Motor neuron (in vitro differentiated cells): Measurements from ENCODE around the gene ZC3HAV1. TPM values are rescaled to one million over a fixed set of nuclear protein-coding genes. Genes with fewer than 3 reads are reported as not detected.
"Not testable (repeated sequence)": the region's sequence is repeated elsewhere in the genome, so short reads cannot be mapped to it uniquely, and the experiment has no call there.

Source experiments
- ATAC-seq, 8 experiments: fragments of 200-7000 bp; cut with Tn5 transposase; replicated peaks in 6 of 8; 2 replicates each; pipeline ENCODE4 v1.8.0; 2021; ENCODE audit warnings: mild to moderate bottlenecking in 8 of 8, moderate library complexity in 8 of 8
- H3K27ac ChIP-seq, 2 donors: fragments of 250-450 bp; sonication (Bioruptor Pico); 2 replicates each; pipeline ENCODE4 v1.9.0; 2021; ENCODE audit warnings: antibody characterized with exemption in 2 of 2, mild to moderate bottlenecking in 2 of 2, moderate library complexity in 1 of 2
- H3K4me1 ChIP-seq, 2 donors: fragments of 250-450 bp; sonication (Bioruptor Pico); replicated peaks in 1 of 2; 2 replicates each; pipeline ENCODE4 v1.6.1; 2021; ENCODE audit warnings: antibody characterized with exemption in 2 of 2, mild to moderate bottlenecking in 2 of 2, moderate library complexity in 1 of 2
- H3K4me3 ChIP-seq, 5 donors: fragments of 250-450 bp; sonication (Bioruptor Pico); 2 replicates each; pipeline ENCODE4 v1.9.0; 2021; ENCODE audit warnings: antibody characterized with exemption in 5 of 5, mild to moderate bottlenecking in 5 of 5, moderate library complexity in 4 of 5
- WGBS, 10 experiments: fragments of 450-650 bp; shearing (Covaris generic); methylation state at CpG; one replicate each; pipeline ENCODE4 v1.0.0; 2022; 5-methylcytosine and 5-hydroxymethylcytosine counted together
- in situ Hi-C, 9 experiments: fragments of 400-800 bp; cut with MboI; loops; one replicate each; pipeline ENCODE4 v1.15.0; 2021; ENCODE audit warnings: low sequenced_read_pairs in 9 of 9, low pct_unique_long_range_greater_than_20kb in 2 of 9; ENCODE audit not compliant: unreplicated experiment in 9 of 9
- total RNA-seq, 8 experiments: library from RNA; unstranded; fragments of 300-600 nt; gene quantifications; 2 replicates each; pipeline versions ENCODE4 v1.2.3 to v1.2.4, GENCODE V29; 2022

Gene ZC3HAV1
- total RNA-seq, 8 experiments from 2014 or later, result 4.8 to 62.3 (median 18.1) TPM

GRCh38 chr7:139054656-139055055 lies 54.9 kb downstream of the ZC3HAV1 start:
- H3K4me3 ChIP-seq, H3K27ac ChIP-seq, ATAC-seq, H3K4me1 ChIP-seq, in situ Hi-C loops: not testable (repeated sequence)
- 80 to 100% (median 98%) methylated on average over 1 to 12 of the region's 14 CpGs; no CpG with 5 or more reads in 3 of the 10 experiments for WGBS, 10 experiments

DNA sequence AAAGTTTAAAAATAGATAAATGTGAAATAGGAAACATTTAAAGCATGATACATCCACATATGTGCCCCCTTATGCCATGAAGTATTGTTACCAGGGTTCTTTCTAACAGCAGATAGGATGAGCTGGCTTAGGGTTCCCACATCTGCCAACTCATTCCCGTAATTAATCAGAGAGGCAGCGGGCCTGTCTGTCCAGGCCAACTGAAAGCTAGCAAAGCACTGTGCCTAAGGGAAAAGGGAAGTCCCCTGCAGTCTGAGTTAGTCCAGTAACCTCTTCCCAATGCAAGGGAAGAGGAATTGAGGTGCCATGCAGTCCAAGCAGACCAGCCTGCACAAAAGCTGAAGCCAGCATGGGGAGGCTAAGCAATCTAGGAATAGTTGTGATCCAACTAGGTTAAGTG lies 55.4 kb downstream of the ZC3HAV1 start:
- WGBS, 10 experiments, result 50 to 83% (median 64%) methylated on average over 1 to 2 of the region's 2 CpGs; no CpG with 5 or more reads in 6 of the 10 experiments
- H3K27ac ChIP-seq, result no peak overlapping the region
- in situ Hi-C loops, result no loop called here
- H3K4me3 ChIP-seq, result no peak overlapping the region
- H3K4me1 ChIP-seq, result no peaks in the 10 kb centered on the region
- ATAC-seq, result peak in 2 of 8 experiments; percentile 29 to 35

DNA sequence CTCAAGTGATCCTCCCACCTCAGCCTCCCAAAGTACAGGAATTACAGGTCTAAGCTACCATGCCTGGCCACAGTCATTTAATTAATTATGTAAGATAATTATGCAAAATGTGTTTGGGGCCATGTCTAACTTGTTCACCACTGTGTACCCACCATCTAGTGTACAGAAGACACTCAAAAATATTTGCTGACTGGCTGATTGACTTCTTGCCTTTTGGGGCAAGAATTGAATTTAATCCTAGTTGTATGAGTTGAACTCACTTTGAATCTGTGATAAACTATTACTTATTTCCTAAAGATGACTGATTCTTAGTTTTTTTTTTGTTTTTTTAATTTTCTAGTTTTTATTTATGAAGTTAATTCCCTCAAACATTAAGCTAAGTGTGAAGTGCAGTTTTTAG lies 57.9 kb downstream of the ZC3HAV1 start:
- Histone ChIP-seq H3K4me3 (no peak overlapping the region), H3K4me1 (no peaks in the 10 kb centered on the region), H3K27ac (no peak overlapping the region)
- in situ Hi-C loops, result no loop called here
- no peak for ATAC-seq

- ATAC-seq, result no peak
- in situ Hi-C loops, result no loop called here
- H3K4me3 ChIP-seq, result no peak overlapping the region
- WGBS, 10 experiments, result 71 to 100% (median 100%) methylated on average over 1 of the region's 1 CpG; no CpG with 5 or more reads in 1 of the 10 experiments
- no peak overlapping the region for H3K27ac ChIP-seq
- no peaks in the 10 kb centered on the region for H3K4me1 ChIP-seq
These were observed 59.6 kb downstream of the ZC3HAV1 start for GRCh38 chr7:139049936-139050335.

- no peak overlapping the region for H3K27ac ChIP-seq
- in situ Hi-C loops, result no loop called here
- no peaks in the 10 kb centered on the region for H3K4me1 ChIP-seq
- ATAC-seq, result no peak
- H3K4me3 ChIP-seq, result no peak overlapping the region
- WGBS, 10 experiments, result 67 to 100% (median 82%) methylated on average over 3 to 7 of the region's 7 CpGs; no CpG with 5 or more reads in 1 of the 10 experiments
These were observed 60.4 kb downstream of the ZC3HAV1 start for GRCh38 chr7:139049111-139049510.

DNA sequence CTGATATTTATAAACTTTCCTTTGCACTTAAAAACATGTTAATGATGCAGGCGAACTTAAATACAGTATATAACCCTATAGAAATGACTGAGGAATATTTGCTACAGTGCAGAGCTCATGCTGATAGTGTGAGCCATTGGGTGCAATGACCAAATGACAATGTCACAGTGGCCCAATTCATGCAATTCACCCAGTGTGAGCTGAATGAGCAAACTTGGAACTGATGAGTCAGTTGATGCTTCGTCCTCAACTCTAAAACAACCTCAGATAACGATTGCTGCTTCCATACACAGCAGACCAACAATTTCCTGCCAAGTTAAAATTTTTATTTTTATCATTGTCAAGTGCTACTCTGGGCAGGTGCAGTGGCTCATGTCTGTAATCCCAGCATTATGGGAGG lies 61.5 kb downstream of the ZC3HAV1 start:
- Histone ChIP-seq H3K4me1 (no peaks in the 10 kb centered on the region), H3K27ac (no peak overlapping the region), H3K4me3 (no peak overlapping the region)
- peak in 1 of 8 experiments; percentile 42 for ATAC-seq
- 60 to 100% (median 94%) methylated on average over 1 to 3 of the region's 3 CpGs for WGBS, 10 experiments
- in situ Hi-C loops, result no loop called here

DNA sequence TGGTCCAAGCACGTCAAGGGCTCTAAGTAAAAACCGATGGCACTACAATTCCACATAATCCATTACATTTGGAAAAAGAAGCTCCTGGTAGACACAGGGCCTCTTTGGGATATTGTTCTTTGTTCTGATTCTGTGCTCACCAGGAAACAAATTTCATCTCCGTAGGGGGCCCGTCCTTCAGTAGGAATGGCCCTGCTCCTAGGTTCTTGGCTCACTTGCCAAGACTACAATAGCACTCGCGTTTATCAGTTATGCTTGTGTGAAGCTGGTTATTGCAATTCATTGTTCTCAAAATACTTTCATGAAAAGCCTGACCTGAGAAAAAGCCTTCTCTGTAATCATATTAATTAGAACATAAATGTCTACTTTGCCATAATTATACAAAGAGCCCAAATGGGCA lies 63.4 kb downstream of the ZC3HAV1 start:
- Histone ChIP-seq H3K4me1 (no peaks in the 10 kb centered on the region), H3K4me3 (no peak overlapping the region), H3K27ac (no peak overlapping the region)
- in situ Hi-C loops, result no loop called here
- WGBS, 10 experiments, result 80 to 100% (median 99%) methylated on average over 1 to 6 of the region's 6 CpGs
- ATAC-seq, result no peak

GRCh38 chr7:139044813-139045794 lies 64.4 kb downstream of the ZC3HAV1 start:
- in situ Hi-C loops, result no loop called here
- ATAC-seq, result no peak
- Histone ChIP-seq H3K4me3 (no peak overlapping the region), H3K27ac (no peak overlapping the region), H3K4me1 (no peaks in the 10 kb centered on the region)
- 83 to 100% (median 92%) methylated on average over 2 to 5 of the region's 5 CpGs for WGBS, 10 experiments

DNA sequence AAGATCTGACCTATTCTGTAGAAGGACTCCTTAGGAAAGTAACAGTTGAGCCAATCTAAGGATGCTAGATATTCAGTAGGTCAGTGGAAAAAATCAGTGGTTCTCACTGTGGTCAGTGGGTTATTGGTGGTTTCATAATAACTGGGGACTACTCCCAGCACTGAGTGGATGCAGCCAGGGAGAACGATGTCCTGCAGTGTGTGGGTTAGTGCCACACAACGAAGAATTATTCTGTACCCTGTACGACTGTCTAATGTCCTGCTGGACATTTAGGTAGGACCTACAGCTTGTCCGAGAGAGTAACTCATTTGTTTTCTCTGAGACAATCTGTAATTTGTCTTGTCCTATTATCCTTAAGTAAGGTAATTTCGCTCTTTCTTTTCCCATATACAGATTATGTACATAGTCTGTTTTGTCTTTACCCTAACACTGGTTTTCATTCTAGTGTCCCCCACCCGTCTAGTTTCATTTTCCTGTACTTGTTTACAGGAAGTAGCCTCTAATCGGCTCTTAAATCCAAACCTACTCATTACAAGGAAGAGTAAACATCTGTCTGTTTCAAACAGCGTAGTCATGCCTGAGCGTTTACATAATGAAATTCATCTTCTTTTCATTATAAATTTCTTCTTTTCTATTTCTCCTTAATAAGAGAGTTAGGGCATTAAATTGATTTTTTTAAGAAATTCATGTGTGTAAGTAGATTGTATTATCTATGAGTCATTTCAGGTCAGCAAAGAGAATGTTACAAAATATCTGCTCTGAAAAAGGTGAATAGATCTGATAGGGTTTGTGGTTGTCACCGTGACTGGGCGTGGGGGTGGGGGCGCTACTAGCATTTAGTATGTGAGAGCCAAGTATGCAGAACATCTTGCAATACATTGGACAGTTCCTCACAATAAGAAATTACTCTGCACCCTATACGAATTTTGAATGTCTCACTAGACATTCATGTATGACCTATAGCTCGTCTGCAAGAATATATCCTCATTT lies 65.4 kb downstream of the ZC3HAV1 start:
- H3K4me3 ChIP-seq, result no peak overlapping the region
- peak in 1 of 8 experiments; percentile 69 for ATAC-seq
- no peaks in the 10 kb centered on the region for H3K4me1 ChIP-seq
- no peak overlapping the region for H3K27ac ChIP-seq
- 61 to 97% (median 89%) methylated on average over 3 to 13 of the region's 14 CpGs for WGBS, 10 experiments
- in situ Hi-C loops, result no loop called here

DNA sequence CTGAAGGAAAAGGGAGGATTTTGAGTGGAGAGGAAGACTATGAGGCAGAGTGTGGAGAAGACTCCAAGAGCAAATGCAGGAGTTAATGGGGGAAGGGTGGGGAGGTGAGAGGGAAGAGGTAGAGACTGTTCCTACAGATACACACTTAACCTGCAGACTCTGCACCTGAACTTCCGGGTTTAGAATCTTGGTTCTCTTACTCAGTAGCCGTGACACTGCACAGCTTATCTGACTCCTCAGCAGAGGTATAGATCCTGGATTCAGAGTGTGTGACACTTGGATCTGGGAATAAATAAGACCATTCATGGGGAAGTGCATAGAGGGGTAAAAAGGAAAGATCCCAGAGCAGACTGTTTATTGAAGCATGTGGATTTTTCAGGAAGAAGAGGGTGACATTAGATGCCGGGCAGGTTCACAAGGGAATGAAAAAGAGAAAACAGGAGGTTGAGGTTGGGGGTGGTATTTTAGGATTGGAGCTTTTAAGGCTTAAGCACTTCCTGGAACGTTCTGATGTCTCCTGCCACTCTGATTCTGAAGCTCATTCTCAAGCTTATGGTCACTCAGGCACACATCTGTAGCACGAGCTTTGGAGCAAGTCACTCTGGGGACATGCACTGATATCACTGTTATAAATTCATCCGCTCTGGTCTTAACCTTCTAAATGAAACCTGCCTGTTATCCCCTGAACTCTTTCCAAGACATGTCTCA lies 68.0 kb downstream of the ZC3HAV1 start:
- H3K27ac ChIP-seq, result no peak overlapping the region
- peak in 1 of 8 experiments; percentile 35 for ATAC-seq
- in situ Hi-C loops, result no loop called here
- WGBS, 10 experiments, result 50 to 94% (median 67%) methylated on average over 1 to 4 of the region's 6 CpGs; no CpG with 5 or more reads in 1 of the 10 experiments
- H3K4me3 ChIP-seq, result no peak overlapping the region
- no peaks in the 10 kb centered on the region for H3K4me1 ChIP-seq

GRCh38 chr7:139038691-139039090 lies 70.8 kb downstream of the ZC3HAV1 start:
- 56 to 100% (median 83%) methylated on average over 1 to 2 of the region's 2 CpGs for WGBS, 10 experiments
- in situ Hi-C loops, result no loop called here
- no peak overlapping the region for H3K4me3 ChIP-seq
- H3K27ac ChIP-seq, result no peak overlapping the region
- ATAC-seq, result no peak
- H3K4me1 ChIP-seq, result no peaks in the 10 kb centered on the region

- Histone ChIP-seq H3K4me3 (no peak overlapping the region), H3K27ac (no peak overlapping the region), H3K4me1 (no peaks in the 10 kb centered on the region)
- no peak for ATAC-seq
- 47 to 100% (median 93%) methylated on average over 1 to 3 of the region's 3 CpGs; no CpG with 5 or more reads in 3 of the 10 experiments for WGBS, 10 experiments
- in situ Hi-C loops, result no loop called here
These were observed 72.6 kb downstream of the ZC3HAV1 start for GRCh38 chr7:139036901-139037300.
